Stimulated activated CD4-positive, alpha-beta T cell treated with anti-CD3 and anti-CD28 coated beads, Interleukin-2, amount 100 ng/mL, for 48 hours (primary cell): ENCODE results near the gene TYW3.

ENCODE experiments used
- DNase-seq, 2 donors: peaks; one replicate each; pipeline ENCODE4 v3.0.0-alpha.2; 2020

The TYW3 gene

GRCh38 chr1:74811436-74812179 lies 78.7 kb downstream of the TYW3 start:
- DNase-seq: no peak

DNA sequence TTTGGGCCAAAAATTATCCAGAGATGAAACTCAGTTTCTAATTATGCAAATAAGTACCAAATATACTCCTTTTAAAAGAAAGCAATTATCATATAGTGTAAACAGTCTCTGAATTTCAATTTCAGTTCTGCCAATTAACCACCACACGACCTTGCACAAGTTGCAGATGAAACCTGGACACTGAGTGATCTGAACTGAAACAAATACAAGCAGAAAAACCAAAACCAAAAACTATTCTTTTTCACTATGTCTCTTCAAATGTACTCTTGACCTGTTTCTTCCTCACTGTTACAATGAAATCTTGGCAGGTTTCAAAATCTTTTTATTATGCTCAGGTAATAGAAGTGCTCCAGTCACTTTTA lies 79.2 kb downstream of the TYW3 start:
- no peak for DNase-seq
